ENCODE results near the gene ATP6V0B. TPM values are rescaled to one million over a fixed set of nuclear protein-coding genes. Genes with fewer than 3 reads are reported as not detected.

ATP6V0B gene
- total and polyA plus RNA-seq, 2 donors (not counting 3 experiments of a cell fraction or from before 2014, with no cell fraction given): 110 to 325 TPM

DNA sequence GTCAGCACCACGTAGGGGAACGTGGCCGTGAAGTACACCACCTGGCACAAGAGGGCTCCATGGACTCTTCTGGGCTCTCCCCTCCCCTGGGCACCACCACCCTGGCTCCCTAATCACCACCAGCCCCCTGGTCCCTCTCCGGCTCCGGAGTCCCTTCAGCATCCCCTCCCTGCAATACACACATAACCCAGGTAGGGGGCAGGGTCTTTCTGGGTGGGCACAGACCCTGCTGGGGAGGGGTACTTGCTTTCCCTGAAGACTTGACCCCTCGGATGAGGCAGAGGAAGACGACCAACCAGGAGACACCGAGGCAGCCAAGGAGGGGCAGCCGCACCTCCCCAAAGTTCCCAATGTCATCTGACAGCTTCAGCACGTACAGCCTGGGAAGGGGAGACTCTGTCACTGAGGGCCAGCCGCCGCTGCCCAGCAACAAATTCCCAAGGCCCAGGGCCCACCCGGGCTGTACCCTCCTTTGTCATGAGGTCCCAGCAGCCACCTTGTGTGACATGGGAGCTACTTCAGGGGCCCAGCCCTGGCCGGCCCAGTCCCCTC lies 27.9 kb downstream of the ATP6V0B start:
- POLR2A ChIA-PET: no interaction called here
- H3K9me1 ChIP-seq (replicated peaks; ENCODE audit: control insufficient read depth, extremely low read depth, insufficient read depth, low read length): no peaks in the 10 kb centered on the region

DNA sequence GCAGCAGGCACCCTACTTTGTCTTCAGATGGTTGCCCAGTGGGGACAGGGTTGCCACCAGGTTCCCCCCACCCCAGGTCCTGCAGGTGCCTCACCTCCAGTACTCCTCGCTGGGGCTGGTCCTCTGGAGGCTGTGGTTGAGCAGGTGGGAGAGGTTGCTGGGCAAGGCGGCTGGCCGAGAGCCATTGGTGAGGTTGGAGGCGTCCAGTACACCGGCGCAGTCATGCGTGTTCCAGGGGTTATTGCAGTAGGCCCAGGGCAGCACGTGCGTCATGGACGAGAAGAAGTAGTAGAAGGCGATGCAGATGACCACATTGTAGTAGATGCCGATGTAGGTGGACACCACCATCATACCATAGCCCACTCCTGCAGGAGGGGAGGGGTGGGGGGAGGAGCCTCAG lies 33.5 kb downstream of the ATP6V0B start:
- Histone ChIP-seq H2AFZ (ENCODE audit: low read depth, low read length) (no peak overlapping the region), H3K9ac (replicated peaks; ENCODE audit: extremely low read depth, insufficient read depth, low read length) (no peak overlapping the region), H3K9me3 (replicated peaks; ENCODE audit: control insufficient read depth, insufficient read depth, low read length) (no peaks in the 10 kb centered on the region), H3K4me1 (ENCODE audit: control insufficient read depth, extremely low read depth, insufficient read depth, low read length) (no peaks in the 10 kb centered on the region), H3K27me3 (ENCODE audit: control insufficient read depth in 2 of 2, insufficient read depth in 2 of 2, low read length in 2 of 2) (no peaks in the 10 kb centered on the region), H3K9me1 (replicated peaks; ENCODE audit: control insufficient read depth, extremely low read depth, insufficient read depth, low read length) (no peaks in the 10 kb centered on the region), H4K20me1 (replicated peaks; ENCODE audit: control insufficient read depth, extremely low read depth, insufficient read depth, low read length) (no peaks in the 10 kb centered on the region), H3K79me2 (ENCODE audit: control insufficient read depth, insufficient read depth, low read length) (no peaks in the 10 kb centered on the region), H3K4me2 (ENCODE audit: insufficient read depth, low read length) (no peak overlapping the region), H3K4me3 (replicated peaks in 1 of 3; ENCODE audit: insufficient read depth in 1 of 3, low read depth in 1 of 3, low read length in 3 of 3) (no peak overlapping the region), H3K27ac (ENCODE audit: insufficient read depth, low read depth, low read length) (no peak overlapping the region), H3K36me3 (ENCODE audit: control insufficient read depth in 2 of 2, extremely low read depth in 1 of 2, insufficient read depth in 2 of 2, low read length in 2 of 2) (no peaks in the 10 kb centered on the region)
- FAIRE-seq (no peak), DNase-seq (ENCODE audit: low read depth, low spot score) (no peak)
- ChIA-PET POLR2A (no interaction called here), CTCF (interaction anchor here (1.5 kb wide), 1 partner anchor 28 kb away, joined by 5 read pairs; no protein-coding TSS in a partner anchor)
- BruUV-seq (replicated peaks): no TSS peak
- intact Hi-C loops (cut with micrococcal nuclease): loop anchor here (5.0 to 10.0 kb wide), 3 partner anchors 207 to 589 kb away; partner anchors contain the start of gene DMAP1
- TF ChIP-seq EZH2 (IDR thresholded peaks at IDR 0.05; ENCODE audit: borderline replicate concordance, low read depth, low read length, severe bottlenecking): no peak
- TF ChIP-seq, protein P1, sequence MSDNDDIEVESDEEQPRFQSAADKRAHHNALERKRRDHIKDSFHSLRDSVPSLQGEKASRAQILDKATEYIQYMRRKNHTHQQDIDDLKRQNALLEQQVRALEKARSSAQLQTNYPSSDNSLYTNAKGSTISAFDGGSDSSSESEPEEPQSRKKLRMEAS (IDR thresholded peaks at IDR 0.05; ENCODE audit: insufficient read depth, insufficient read length): no peak
- TF ChIP-seq POLR2AphosphoS5 (IDR thresholded peaks at IDR 0.05; ENCODE audit: insufficient read depth, low read depth, low read length): no peak
- no peak for TF ChIP-seq FOS (IDR thresholded peaks at IDR 0.05; ENCODE audit: borderline replicate concordance, insufficient read depth, low read length)
- TF ChIP-seq MYC (IDR thresholded peaks at IDR 0.05; ENCODE audit: low read depth, low read length): no peak
- TF ChIP-seq JUN (IDR thresholded peaks at IDR 0.05; ENCODE audit: borderline replicate concordance, insufficient read depth, insufficient read length, low read depth): no peak
- TF ChIP-seq POLR2A (IDR thresholded peaks at IDR 0.05; ENCODE audit: low read depth, low read length): no peak
- TF ChIP-seq, protein P2, sequence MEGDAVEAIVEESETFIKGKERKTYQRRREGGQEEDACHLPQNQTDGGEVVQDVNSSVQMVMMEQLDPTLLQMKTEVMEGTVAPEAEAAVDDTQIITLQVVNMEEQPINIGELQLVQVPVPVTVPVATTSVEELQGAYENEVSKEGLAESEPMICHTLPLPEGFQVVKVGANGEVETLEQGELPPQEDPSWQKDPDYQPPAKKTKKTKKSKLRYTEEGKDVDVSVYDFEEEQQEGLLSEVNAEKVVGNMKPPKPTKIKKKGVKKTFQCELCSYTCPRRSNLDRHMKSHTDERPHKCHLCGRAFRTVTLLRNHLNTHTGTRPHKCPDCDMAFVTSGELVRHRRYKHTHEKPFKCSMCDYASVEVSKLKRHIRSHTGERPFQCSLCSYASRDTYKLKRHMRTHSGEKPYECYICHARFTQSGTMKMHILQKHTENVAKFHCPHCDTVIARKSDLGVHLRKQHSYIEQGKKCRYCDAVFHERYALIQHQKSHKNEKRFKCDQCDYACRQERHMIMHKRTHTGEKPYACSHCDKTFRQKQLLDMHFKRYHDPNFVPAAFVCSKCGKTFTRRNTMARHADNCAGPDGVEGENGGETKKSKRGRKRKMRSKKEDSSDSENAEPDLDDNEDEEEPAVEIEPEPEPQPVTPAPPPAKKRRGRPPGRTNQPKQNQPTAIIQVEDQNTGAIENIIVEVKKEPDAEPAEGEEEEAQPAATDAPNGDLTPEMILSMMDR (IDR thresholded peaks at IDR 0.05; ENCODE audit: extremely low read depth in 1 of 2, insufficient read depth in 1 of 2, low read depth in 1 of 2, low read length in 2 of 2): no peak
- TF ChIP-seq GATA2 (IDR thresholded peaks at IDR 0.05; ENCODE audit: insufficient read depth, insufficient read length, low read depth, low read length): no peak
- dilution Hi-C loops (cut with MboI; ENCODE audit: extremely low pct_ligation_motif_present, low sequenced_read_pairs): no loop called here

More for the DNA sequence above, 27.9 kb downstream of the ATP6V0B start:
- no peak overlapping the region for H3K4me3 ChIP-seq (replicated peaks in 1 of 3; ENCODE audit: insufficient read depth in 1 of 3, low read depth in 1 of 3, low read length in 3 of 3)
- TF ChIP-seq, protein P2 (IDR thresholded peaks at IDR 0.05; ENCODE audit: extremely low read depth in 1 of 2, insufficient read depth in 1 of 2, low read depth in 1 of 2, low read length in 2 of 2): peak in 1 of 2 donors; percentile 26
- TF ChIP-seq JUN (IDR thresholded peaks at IDR 0.05; ENCODE audit: borderline replicate concordance, insufficient read depth, insufficient read length, low read depth): no peak
- no peak overlapping the region for H3K27ac ChIP-seq (ENCODE audit: insufficient read depth, low read depth, low read length)
- CTCF ChIA-PET: interaction anchor here (0.7 to 4.5 kb wide), 6 partner anchors 10 to 239 kb away, joined by 3 to 21 read pairs (median 5); no protein-coding TSS in a partner anchor
- no peaks in the 10 kb centered on the region for H3K27me3 ChIP-seq (ENCODE audit: control insufficient read depth in 2 of 2, insufficient read depth in 2 of 2, low read length in 2 of 2)
- no TSS peak for BruUV-seq (replicated peaks)
- DNase-seq (ENCODE audit: low read depth, low spot score): no peak
- intact Hi-C loops (cut with micrococcal nuclease): loop anchor here (10.0 kb wide), 1 partner anchor 212 kb away; the partner anchor contains the start of gene DMAP1
- H3K79me2 ChIP-seq (ENCODE audit: control insufficient read depth, insufficient read depth, low read length): no peaks in the 10 kb centered on the region
- dilution Hi-C loops (cut with MboI; ENCODE audit: extremely low pct_ligation_motif_present, low sequenced_read_pairs): no loop called here
- H3K4me2 ChIP-seq (ENCODE audit: insufficient read depth, low read length): no peak overlapping the region
- H3K9ac ChIP-seq (replicated peaks; ENCODE audit: extremely low read depth, insufficient read depth, low read length): no peak overlapping the region
- FAIRE-seq: no peak
- no peaks in the 10 kb centered on the region for H3K36me3 ChIP-seq (ENCODE audit: control insufficient read depth in 2 of 2, extremely low read depth in 1 of 2, insufficient read depth in 2 of 2, low read length in 2 of 2)
- H4K20me1 ChIP-seq (replicated peaks; ENCODE audit: control insufficient read depth, extremely low read depth, insufficient read depth, low read length): no peaks in the 10 kb centered on the region
- H2AFZ ChIP-seq (ENCODE audit: low read depth, low read length): no peak overlapping the region
- no peaks in the 10 kb centered on the region for H3K4me1 ChIP-seq (ENCODE audit: control insufficient read depth, extremely low read depth, insufficient read depth, low read length)
- no peaks in the 10 kb centered on the region for H3K9me3 ChIP-seq (replicated peaks; ENCODE audit: control insufficient read depth, insufficient read depth, low read length)
